Suprapubic skin (tissue), 4 donors: ENCODE data around the gene STPG4. TPM values are rescaled to one million over a fixed set of nuclear protein-coding genes. Genes with fewer than 3 reads are reported as not detected.
"Not testable (repeated sequence)": the region's sequence is repeated elsewhere in the genome, so short reads cannot be mapped to it uniquely, and the experiment has no call there.

Experiments
- DNase-seq, 2 donors: peaks; one replicate each; pipeline ENCODE4 v3.0.0-alpha.2; 2019; ENCODE audit warnings: low spot score in 2 of 2
- H3K27ac ChIP-seq: fragments of 200-600 bp; sonication (generic); one replicate; pipeline ENCODE4 v1.5.1; 2019
- H3K27me3 ChIP-seq: fragments of 200-600 bp; sonication (generic); one replicate; pipeline ENCODE4 v1.5.1; 2019
- H3K36me3 ChIP-seq: fragments of 200-600 bp; sonication (generic); one replicate; pipeline ENCODE4 v1.5.1; 2019
- H3K4me1 ChIP-seq: fragments of 200-600 bp; sonication (generic); one replicate; pipeline ENCODE4 v1.5.1; 2019
- H3K4me3 ChIP-seq: fragments of 200-600 bp; sonication (generic); one replicate; pipeline ENCODE4 v1.5.1; 2019; ENCODE audit warnings: mild to moderate bottlenecking
- H3K9me3 ChIP-seq: fragments of 200-600 bp; sonication (generic); one replicate; pipeline ENCODE4 v1.5.1; 2019
- CTCF ChIP-seq, 2 donors: fragments of 200-600 bp in 1 of 2; fragments of 450-650 bp in 1 of 2; sonication (generic) in 1 of 2; IDR thresholded peaks; one replicate each; pipeline ENCODE4 v1.5.1; 2016 to 2019; ENCODE audit warnings: antibody characterized with exemption in 2 of 2, mild to moderate bottlenecking in 1 of 2, moderate library complexity in 1 of 2
- EP300 ChIP-seq: sonication (generic); formaldehyde crosslinking; IDR thresholded peaks from one replicate; pipeline ENCODE4 v1.6.1; 2017; ENCODE audit warnings: antibody characterized with exemption
- POLR2A ChIP-seq, 2 donors: fragments of 450-650 bp; IDR thresholded peaks; one replicate each; pipeline ENCODE4 v1.6.1; 2017; ENCODE audit warnings: antibody characterized with exemption in 2 of 2, mild to moderate bottlenecking in 2 of 2, moderate library complexity in 2 of 2
- POLR2AphosphoS5 ChIP-seq, 3 donors: sonication (generic); formaldehyde crosslinking; IDR thresholded peaks; one replicate each; pipeline ENCODE4 v1.6.1; 2017; ENCODE audit warnings: antibody characterized with exemption in 3 of 3
- WGBS: methylation state at CpG from one replicate; pipeline ENCODE4 v1.1.5; 2018; 5-methylcytosine and 5-hydroxymethylcytosine counted together
- total RNA-seq, 4 donors: library from RNA; depleted of rRNA; stranded (reverse); fragments of >200 nt; gene quantifications; one replicate each; pipeline ENCODE4 v1.1.0, GENCODE V29; 2016

Gene STPG4
- total RNA-seq, 4 donors from 2014 or later: 0.49 to 1.4 (median 0.91) TPM; not detected in 1

GRCh38 chr2:47173986-47174732 is 19.1 kb upstream of the STPG4 start:
- 18% methylated on average over 9 of the region's 9 CpGs for WGBS
- DNase-seq: no peak
- Histone ChIP-seq H3K4me1 (peaks cover 61% of the 10 kb centered on the region), H3K27me3 (no peaks in the 10 kb centered on the region), H3K4me3 (peak overlapping the region; percentile 84), H3K36me3 (peaks cover 4% of the 10 kb centered on the region), H3K27ac (peak overlapping the region; percentile 59), H3K9me3 (no peaks in the 10 kb centered on the region)
- TF ChIP-seq EP300 (no peak), CTCF (IDR thresholded peaks at IDR 0.05) (no peak), POLR2A (IDR thresholded peaks at IDR 0.05) (no peak), POLR2AphosphoS5 (IDR thresholded peaks at IDR 0.05) (no peak)

- TF ChIP-seq POLR2AphosphoS5 (IDR thresholded peaks at IDR 0.05) (no peak), CTCF (IDR thresholded peaks at IDR 0.05) (no peak), POLR2A (IDR thresholded peaks at IDR 0.05) (no peak), EP300 (no peak)
- WGBS: 43% methylated on average over 3 of the region's 3 CpGs
- no peak for DNase-seq
- H3K4me3 ChIP-seq: peak overlapping the region; percentile 84
- no peaks in the 10 kb centered on the region for H3K27me3 ChIP-seq
- no peaks in the 10 kb centered on the region for H3K9me3 ChIP-seq
- peaks cover 13% of the 10 kb centered on the region for H3K36me3 ChIP-seq
- peaks cover 61% of the 10 kb centered on the region for H3K4me1 ChIP-seq
- H3K27ac ChIP-seq: no peak overlapping the region
Measured at GRCh38 chr2:47172922-47173695, 18.0 kb upstream of the STPG4 start.

- 36% methylated on average over 9 of the region's 9 CpGs for WGBS
- Histone ChIP-seq H3K27me3 (no peaks in the 10 kb centered on the region), H3K27ac (no peak overlapping the region), H3K4me1 (peaks cover 59% of the 10 kb centered on the region), H3K4me3 (peak overlapping the region; percentile 4), H3K36me3 (peaks cover 18% of the 10 kb centered on the region), H3K9me3 (no peaks in the 10 kb centered on the region)
- TF ChIP-seq POLR2AphosphoS5 (IDR thresholded peaks at IDR 0.05) (no peak), EP300 (no peak), POLR2A (IDR thresholded peaks at IDR 0.05) (no peak), CTCF (IDR thresholded peaks at IDR 0.05) (no peak)
- no peak for DNase-seq
Measured at GRCh38 chr2:47172156-47172921, 17.2 kb upstream of the STPG4 start.

GRCh38 chr2:47169784-47170183 is 14.7 kb upstream of the STPG4 start:
- Histone ChIP-seq H3K27me3 (no peaks in the 10 kb centered on the region), H3K9me3 (no peaks in the 10 kb centered on the region), H3K4me3 (no peak overlapping the region), H3K27ac (no peak overlapping the region), H3K36me3 (peaks cover 20% of the 10 kb centered on the region), H3K4me1 (peaks cover 60% of the 10 kb centered on the region)
- TF ChIP-seq CTCF (IDR thresholded peaks at IDR 0.05) (no peak), POLR2AphosphoS5 (IDR thresholded peaks at IDR 0.05) (no peak), POLR2A (IDR thresholded peaks at IDR 0.05) (no peak), EP300 (no peak)
- DNase-seq: no peak
- 60% methylated on average over 2 of the region's 2 CpGs for WGBS

- not testable (repeated sequence) for H3K4me3 ChIP-seq, H3K9me3 ChIP-seq, H3K27me3 ChIP-seq, DNase-seq, H3K27ac ChIP-seq
- H3K36me3 ChIP-seq: peaks cover 24% of the 10 kb centered on the region
- peaks cover 52% of the 10 kb centered on the region for H3K4me1 ChIP-seq
- WGBS: 54% methylated on average over 6 of the region's 8 CpGs
Measured at GRCh38 chr2:47168895-47169294, 13.8 kb upstream of the STPG4 start.
